CD1c-positive myeloid dendritic cell (primary cell): ENCODE data around the gene TRAF4.
"Not testable (repeated sequence)": the region's sequence is repeated elsewhere in the genome, so short reads cannot be mapped to it uniquely, and the experiment has no call there.

Source experiments
- DNase-seq: peaks from one replicate; pipeline ENCODE4 v3.0.0-alpha.2; 2016; ENCODE audit errors: extremely low spot score

The TRAF4 gene

DNA sequence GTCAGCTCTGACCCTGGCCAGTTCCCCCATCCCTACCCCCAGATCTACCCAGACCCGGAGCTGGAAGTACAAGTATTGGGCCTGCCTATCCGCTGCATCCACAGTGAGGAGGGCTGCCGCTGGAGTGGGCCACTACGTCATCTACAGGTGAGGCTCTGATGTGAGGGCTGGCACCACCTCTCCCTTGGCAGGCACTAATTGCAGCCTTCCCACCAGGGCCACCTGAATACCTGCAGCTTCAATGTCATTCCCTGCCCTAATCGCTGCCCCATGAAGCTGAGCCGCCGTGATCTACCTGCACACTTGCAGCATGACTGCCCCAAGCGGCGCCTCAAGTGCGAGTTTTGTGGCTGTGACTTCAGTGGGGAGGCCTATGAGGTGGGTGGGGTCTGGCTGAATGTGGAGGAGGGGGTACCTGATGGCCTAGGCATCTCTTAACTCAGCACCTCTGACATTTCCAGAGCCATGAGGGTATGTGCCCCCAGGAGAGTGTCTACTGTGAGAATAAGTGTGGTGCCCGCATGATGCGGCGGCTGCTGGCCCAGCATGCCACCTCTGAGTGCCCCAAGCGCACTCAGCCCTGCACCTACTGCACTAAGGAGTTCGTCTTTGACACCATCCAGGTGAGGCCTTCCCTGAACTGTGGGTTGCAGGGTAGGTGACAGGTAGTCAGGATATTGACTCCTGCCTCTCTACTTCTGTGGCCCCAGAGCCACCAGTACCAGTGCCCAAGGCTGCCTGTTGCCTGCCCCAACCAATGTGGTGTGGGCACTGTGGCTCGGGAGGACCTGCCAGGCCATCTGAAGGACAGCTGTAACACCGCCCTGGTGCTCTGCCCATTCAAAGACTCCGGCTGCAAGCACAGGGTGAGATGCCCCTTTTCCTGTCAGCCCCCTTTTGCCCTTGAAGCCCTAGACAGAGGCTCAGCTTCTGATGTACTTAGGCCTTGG, 4.3 kb downstream of the TRAF4 start:
- DNase-seq = no peak

DNA sequence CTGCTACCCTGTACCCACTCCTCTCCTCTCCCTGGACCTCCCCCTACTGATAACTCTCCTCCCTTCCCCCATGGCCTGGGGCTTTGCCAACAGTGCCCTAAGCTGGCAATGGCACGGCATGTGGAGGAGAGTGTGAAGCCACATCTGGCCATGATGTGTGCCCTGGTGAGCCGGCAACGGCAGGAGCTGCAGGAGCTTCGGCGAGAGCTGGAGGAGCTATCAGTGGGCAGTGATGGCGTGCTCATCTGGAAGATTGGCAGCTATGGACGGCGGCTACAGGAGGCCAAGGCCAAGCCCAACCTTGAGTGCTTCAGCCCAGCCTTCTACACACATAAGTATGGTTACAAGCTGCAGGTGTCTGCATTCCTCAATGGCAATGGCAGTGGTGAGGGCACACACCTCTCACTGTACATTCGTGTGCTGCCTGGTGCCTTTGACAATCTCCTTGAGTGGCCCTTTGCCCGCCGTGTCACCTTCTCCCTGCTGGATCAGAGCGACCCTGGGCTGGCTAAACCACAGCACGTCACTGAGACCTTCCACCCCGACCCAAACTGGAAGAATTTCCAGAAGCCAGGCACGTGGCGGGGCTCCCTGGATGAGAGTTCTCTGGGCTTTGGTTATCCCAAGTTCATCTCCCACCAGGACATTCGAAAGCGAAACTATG, 5.2 kb downstream of the TRAF4 start:
- no peak for DNase-seq

DNA sequence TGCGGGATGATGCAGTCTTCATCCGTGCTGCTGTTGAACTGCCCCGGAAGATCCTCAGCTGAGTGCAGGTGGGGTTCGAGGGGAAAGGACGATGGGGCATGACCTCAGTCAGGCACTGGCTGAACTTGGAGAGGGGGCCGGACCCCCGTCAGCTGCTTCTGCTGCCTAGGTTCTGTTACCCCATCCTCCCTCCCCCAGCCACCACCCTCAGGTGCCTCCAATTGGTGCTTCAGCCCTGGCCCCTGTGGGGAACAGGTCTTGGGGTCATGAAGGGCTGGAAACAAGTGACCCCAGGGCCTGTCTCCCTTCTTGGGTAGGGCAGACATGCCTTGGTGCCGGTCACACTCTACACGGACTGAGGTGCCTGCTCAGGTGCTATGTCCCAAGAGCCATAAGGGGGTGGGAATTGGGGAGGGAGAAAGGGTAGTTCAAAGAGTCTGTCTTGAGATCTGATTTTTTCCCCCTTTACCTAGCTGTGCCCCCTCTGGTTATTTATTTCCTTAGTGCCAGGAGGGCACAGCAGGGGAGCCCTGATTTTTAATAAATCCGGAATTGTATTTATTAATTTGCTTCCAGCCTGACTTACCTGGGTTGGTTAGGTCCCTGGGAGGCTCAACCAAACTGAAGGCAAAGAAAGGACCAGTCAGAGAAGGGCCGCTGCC, 5.8 kb downstream of the TRAF4 start:
- DNase-seq = no peak

DNA sequence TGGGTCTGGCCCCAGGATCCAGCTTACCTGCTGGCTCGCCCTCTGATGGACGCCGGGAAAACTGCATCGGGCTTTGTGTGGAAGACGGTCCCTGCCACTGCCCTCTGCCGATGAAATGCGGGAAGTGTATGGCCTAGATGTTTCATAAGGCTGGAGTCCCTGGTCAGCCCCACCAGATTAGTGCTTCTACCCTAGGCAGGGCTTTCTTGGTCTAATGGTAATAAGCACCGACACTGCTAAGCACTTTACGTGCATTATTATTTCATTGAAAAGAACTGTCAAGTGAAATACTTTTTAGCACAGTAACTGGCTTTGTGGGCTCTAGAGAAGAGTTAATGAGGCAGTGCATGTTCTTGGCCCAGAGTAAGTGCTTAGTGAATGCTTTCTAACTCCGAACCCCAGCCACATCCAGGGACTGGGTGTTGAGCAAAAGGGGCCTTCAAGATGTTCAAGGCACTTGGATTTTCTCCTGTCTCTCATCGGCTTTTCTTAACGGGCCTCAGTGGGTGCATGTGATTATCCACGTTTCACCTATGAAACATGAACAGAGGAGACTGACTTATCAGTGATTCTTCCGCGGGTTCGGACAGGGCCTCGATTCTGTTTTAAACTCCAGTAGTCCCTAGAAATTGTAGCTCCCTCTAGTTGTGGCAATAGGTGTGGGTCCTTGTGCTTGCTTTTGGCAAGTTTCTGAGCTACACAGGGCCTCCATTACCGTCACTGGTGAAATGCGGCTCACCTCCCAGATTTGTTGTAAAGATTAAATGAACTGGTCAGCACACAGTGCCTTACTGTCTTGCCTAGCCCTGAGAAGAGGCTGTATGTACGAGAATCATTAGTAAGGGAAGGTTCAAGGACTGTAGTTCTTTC, 6.6 kb downstream of the TRAF4 start:
- DNase-seq = peak; percentile 92

DNA sequence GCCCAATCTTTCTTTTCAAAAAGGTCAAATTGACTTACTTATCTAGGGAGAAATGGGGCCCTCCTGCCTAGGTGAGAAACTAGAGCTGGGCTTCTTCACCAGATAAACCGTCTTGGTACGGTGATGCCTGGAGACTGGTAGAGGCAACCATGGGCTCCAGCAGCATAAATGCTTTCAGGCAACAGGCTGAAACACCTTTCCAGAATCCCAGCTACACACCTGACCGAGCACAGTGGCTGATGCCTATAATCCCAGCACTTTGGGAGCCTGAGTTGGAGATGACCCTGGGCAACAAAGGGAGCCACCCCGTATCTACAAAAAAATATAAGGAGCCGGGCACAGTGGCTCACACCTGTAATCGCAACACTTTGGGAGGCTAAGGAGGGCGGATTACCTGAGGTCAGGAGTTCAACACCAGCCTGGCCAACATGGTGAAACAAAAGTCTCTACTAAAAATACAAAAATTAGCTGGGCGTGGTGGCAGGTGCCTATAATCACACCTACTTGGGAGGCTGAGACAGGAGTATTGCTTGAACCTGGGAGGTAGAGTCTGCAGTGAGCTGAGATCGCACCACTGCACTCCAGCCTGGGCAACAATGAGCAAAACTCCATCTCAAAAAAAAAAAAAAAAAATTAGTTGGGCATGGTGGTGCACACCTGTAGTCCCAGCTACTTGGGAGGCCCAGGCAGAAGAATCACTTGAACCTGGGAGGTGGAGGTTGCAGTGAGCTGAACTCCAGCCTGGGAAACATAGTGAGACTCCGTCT, 8.0 kb downstream of the TRAF4 start:
- DNase-seq = no peak

DNA sequence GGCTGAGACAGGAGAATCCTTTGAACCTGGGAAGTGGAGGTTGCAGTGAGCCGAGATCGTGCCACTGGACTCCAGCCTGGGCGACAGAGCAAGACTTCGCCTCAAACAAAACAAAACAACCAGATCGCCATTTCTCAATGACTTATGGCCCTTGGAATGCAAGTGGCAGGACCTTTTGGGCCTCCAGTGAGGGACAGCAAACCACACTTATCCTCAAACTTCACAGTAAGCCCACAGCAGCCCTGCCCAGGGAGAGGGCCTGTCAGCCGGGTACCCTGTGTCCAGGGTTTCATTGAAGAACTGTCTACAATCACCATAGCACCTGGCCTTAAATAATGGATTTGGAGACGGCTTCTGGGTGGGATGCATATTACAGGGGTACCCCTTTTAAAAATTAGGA, 11.7 kb downstream of the TRAF4 start:
- DNase-seq = no peak

DNA sequence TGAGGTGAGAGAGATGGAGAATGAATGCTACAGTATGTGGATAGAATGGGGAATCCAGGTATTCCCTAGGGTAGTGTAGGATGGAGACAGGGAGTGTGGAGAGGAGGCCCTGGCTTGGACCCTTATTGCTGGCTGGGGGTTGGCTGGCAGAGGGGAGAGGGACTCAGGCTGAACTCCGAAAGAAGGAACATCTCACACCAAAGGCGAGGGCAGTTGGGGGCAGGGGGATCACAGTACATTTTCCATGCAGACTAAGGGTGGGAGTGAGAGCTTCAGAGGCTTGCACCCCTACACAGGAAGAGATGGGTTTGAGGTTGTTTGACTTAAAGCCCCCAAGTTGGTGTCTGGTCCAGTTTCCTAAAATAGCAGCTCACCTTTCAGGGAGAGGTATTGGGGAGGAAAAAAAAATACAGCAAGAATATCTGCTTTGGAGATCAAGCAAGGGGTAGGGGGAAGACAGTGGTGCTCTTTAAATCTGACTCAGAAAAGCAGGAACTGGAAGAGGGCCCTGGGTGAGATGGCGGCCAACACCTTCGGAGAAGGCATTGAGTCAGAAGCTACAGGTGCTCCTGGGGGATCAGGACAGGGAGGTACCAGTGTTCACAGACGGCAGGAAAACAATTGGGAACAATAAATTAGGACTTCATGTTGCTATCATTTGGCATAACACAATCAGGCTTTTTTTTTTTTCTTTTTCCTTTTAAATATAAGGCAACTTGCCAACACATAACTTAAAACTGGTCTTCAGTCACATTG, 12.4 kb downstream of the TRAF4 start:
- no peak for DNase-seq

DNA sequence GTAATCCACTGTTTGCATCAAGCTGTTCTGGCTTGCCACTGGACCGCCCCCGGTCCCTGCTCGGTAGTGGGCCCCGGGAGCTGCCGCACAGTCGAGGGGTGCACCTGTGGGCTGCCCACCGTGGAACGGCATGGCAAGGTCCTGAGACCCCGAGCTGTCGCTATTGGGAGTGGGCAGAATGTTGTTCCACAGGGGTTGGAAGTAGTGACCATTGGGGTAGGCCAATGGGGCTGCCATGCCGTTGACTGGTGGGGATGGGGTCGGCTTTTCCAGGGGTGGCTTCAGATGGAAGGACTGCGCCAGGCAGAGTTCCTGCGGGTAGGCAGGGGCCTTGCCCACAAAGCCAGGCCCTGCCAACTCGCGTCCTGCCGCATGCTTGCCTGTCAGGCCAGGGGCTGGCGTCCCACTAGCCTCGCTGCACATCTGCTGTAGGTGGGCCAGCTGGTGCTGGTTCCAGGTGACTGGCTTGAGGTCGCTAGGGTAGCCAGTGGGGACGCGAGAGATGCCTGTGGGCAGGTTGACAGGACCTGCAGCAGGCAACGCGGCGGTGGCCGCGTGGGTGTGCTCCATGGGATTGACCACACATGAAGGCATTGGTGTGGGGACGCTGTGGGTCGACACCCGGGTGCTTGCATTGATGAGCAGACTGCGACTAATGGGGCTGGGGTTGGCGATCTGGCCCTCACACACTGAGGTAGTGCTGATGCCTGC, 14.8 kb downstream of the TRAF4 start:
- no peak for DNase-seq

DNA sequence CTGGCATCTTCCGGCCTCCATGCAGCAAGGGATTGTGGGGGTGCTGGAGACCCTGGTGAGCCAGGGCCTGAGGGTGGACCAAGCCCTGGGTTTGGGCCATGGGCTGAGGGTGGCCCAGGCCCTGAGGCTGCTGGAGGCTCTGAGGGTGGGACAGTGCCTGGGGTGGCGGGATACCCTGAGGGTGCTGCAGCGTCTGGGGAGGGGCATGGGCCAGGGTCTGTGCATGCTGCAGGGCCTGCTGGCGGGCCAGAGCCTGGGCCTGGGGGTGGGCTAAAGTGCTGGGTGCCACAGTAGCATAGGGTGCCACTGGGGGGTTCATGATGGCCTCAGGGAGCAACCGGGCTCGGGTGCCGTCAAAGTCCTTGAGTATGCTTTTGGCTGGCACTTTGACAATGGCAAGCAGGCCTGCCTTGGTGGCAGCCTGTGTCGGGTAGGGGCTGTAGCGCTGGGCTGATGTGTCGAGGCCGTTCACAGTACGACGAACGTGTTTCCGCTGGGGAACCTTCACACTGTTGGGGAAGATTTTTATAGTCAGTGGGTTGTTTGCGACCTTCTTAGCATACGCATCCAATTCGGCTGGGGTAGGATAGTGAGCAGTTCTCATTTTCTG, 15.6 kb downstream of the TRAF4 start:
- DNase-seq = no peak

DNA sequence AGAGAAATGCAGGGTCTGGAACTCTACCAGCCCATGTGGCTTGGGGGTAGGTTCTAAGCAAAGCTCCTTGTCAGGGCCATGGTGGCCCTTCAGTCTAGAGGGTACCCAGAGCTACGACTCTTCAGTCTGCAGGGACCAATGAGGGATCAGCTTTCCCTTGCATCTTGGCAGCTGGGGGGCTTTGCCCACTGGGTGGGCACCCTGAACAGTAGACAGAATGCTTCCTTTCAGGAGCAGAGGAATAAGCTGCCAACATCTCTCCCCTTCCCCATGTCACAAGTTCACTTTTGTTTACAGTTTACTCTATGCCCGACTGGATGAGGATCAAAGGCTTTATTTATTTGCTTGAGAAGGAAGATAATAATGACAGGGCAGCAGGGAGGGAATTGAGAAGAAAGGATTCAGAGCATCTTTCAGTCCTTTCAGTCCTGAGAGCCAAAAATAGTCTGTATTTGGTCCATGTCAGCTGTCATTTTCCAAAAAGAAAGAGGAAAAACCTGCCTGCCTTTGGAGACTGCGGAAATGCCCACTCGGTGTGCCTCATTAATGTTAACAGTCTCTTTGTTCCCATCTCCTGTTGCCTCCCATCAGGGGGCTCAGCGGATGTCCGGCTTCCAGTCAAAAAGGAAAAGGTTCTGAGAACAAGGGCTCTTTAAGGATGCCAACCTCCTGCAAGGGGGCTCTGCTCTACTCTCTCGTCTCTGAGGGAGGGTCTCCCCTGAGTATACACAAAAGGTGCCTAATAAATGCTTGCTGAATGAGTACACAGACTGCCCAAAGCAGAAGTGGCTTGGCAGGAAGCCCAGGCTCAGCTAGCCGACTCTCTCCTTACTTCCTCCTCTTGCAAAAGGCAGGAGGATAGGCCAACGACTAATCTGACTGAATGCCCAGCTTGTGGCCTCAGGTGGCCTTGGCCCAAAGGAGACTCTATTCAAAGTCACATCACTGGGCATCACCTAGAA, 17.1 kb downstream of the TRAF4 start:
- DNase-seq = peak; percentile 71

DNA sequence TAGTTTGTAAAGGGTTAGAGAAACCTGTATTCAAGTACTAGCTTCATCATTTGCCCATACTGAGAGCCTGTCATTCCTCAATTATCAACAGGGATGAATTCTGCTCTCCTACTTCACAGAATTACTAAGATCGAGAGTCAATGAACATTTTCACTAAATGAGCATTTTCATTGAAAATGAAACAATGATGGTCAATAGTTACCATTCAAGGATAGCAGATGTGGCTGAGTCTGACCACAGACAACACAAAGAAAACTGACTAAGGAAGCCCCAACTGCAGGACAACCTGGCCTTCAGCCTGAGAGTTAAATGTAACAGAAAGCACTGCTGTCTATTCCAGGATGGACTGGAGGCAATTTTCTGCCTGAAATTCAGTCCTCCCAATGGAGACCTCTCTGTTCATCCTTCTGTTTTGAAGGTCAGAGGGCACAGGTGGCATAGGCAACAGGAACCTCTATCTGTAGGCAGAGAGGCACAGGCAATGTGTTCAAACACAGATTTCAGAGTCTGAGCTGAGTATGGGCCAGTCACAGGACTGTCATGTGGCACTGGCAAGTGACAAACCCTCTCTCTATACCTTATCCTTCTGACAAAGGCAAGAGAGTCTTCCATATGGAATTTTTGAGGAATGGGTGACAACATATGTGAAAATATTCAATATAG, 19.5 kb downstream of the TRAF4 start:
- no peak for DNase-seq

DNA sequence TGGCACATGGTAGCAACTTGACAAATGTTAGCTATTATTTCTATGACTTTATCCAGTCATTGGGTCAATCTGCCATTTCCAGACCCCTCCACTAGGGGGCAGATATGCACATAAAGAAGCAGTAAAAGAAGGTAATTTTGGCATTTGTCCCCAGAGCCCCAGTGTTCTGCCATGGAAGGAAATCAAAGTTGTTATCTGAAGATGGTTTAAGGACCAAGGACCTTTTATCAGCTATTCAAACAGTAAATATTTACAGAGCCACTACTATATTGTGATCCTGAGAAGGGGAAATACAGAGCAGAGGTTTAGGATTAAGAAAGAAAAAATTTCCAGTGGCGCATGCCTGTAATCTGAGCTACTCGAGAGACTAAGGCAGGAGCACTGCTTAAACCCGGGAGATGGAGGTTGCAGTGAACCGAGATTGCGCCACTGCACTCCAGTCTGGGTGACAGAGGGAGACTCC, 20.0 kb downstream of the TRAF4 start:
- peak; percentile 82 for DNase-seq

DNA sequence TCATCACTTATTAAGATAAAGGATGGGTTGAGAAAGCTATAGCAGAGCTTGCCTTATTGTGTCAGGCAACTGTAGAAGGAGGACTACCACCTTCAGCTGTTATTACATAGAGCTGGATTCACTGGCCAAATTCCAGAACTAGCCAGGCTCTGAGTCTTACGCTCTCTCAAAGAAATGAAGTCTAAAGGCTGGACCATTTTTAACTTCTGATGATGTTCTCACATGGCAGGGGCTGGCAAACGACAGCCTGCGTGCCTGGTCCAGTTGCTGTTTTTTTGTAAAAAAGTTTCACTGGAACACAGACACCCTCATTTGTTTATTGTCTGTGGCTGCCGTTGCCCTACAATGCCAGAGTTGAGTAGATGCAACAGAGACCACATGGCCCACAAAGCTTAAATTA, 21.2 kb downstream of the TRAF4 start:
- DNase-seq = no peak

DNA sequence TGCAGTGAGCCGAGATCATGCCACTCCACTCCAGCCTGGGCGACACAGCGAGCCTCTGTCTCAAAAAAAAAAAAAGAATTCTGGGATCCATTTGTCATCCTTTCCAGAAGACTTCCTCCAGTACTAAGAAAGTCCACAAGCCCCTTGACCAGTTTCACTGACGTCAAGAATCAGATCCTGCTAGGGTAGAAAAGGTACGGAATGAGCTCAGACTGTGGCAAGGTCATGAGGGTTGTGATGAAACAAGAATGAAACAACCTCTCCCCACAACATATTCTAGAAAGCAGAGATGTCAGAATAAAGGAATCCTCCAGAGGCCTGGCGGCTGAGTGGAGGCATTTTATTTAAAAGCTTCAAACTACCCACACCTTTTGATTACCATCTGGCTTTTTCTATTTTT, 29.9 kb downstream of the TRAF4 start:
- no peak for DNase-seq

DNA sequence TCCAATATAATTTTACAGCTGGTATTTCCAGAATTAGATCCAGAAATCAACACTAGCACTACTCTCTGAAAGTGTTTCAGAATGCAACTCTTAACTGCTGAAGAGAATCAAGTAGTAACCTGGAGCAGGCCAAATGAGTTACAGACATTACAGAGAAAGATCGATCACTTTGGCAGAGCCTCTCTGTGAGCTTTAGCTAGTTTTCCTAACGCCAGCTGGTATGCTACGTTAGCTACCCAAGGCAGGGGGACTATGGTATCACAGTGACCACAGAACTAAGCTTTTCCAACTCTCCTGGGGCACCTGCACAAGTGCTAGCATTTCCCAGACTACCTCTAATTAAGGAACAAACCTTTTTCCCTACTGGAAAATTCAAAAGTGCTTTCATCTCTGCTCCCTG, 30.4 kb downstream of the TRAF4 start:
- no peak for DNase-seq

DNA sequence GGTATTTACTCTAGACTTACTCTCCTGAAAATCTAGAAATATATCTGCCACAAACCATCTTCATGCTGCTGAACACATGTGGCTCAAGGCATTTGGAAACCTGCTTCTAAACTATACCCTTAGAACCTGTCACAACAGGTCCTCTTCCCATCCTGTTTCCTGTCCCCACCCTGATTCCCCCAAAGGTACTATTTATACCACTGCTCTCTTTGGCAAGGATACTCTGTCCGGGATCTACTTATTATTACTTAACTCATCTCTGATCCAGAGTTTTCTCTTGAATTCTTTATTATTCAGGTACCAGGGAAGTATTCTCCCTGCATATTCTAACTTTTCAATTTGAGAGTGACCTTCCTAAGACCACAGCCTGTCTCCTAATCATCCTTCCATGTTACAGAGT, 33.4 kb downstream of the TRAF4 start:
- no peak for DNase-seq

DNA sequence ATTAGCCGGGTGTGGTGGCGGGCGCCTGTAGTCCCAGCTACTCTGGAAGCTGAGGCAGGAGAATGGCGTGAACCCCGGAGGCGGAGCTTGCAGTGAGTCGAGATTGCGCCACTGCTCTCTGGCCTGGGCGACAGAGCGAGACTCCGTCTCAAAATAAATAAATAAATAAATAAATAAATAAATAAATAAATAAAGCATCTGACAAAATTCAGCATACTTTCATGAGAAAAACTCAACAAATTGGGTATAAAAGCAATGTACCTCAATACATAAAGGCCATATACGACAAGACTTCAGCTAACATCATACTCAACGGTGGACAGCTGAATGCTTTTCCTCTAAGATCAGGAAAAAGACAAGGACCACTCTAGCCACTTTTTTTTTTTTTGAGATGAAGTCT, 35.8 kb downstream of the TRAF4 start:
- not testable (repeated sequence) for DNase-seq
